Measurements from ENCODE around the gene SLC6A16.
A peak's percentile ranks its signal among the peaks of the same experiment; 100 is the strongest.
"Not testable (repeated sequence)": the region's sequence is repeated elsewhere in the genome, so short reads cannot be mapped to it uniquely, and the experiment has no call there.

The SLC6A16 gene

GRCh38 chr19:49344505-49345423 is 19.8 kb upstream of the SLC6A16 start:
- DNase-seq = no peak

- no peak for DNase-seq
Measured at GRCh38 chr19:49343123-49343522, 18.1 kb upstream of the SLC6A16 start.

- DNase-seq = no peak
Measured at GRCh38 chr19:49342291-49342721, 17.3 kb upstream of the SLC6A16 start.

- DNase-seq = no peak
Measured at GRCh38 chr19:49340865-49341718, 16.1 kb upstream of the SLC6A16 start.

- no peak for DNase-seq
Measured at GRCh38 chr19:49340069-49340864, 15.3 kb upstream of the SLC6A16 start.

GRCh38 chr19:49339301-49340068 is 14.5 kb upstream of the SLC6A16 start:
- DNase-seq = no peak

GRCh38 chr19:49338691-49339300 is 13.8 kb upstream of the SLC6A16 start:
- DNase-seq = peak; percentile 23

GRCh38 chr19:49338023-49338677 is 13.2 kb upstream of the SLC6A16 start:
- no peak for DNase-seq

GRCh38 chr19:49337267-49338022 is 12.5 kb upstream of the SLC6A16 start:
- no peak for DNase-seq

- DNase-seq = no peak
Measured at GRCh38 chr19:49336482-49337266, 11.7 kb upstream of the SLC6A16 start.

- DNase-seq = no peak
Measured at GRCh38 chr19:49335784-49336481, 10.9 kb upstream of the SLC6A16 start.

GRCh38 chr19:49335071-49335783 is 10.2 kb upstream of the SLC6A16 start, which contains the start of gene CD37:
TSS of gene CD37 (plus strand) at chr19:49335406. CDS start at chr19:49335541, 135 bp downstream.
- peak; percentile 70 for DNase-seq

- DNase-seq = peak; percentile 83
Measured at GRCh38 chr19:49333811-49334288, 8.9 kb upstream of the SLC6A16 start.

- peak; percentile 13 for DNase-seq
Measured at GRCh38 chr19:49333418-49333805, 8.4 kb upstream of the SLC6A16 start.

GRCh38 chr19:49332691-49333417 is 7.9 kb upstream of the SLC6A16 start:
- not testable (repeated sequence) for DNase-seq

GRCh38 chr19:49331616-49332055 is 6.6 kb upstream of the SLC6A16 start:
- DNase-seq = peak; percentile 65

- not testable (repeated sequence) for DNase-seq
Measured at GRCh38 chr19:49331187-49331586, 6.2 kb upstream of the SLC6A16 start.

Measured in CD4-positive, alpha-beta T cell treated with Interleukin-17A for 4 hours (primary cell).